ENCODE results near the gene PRR5. TPM values are rescaled to one million over a fixed set of nuclear protein-coding genes. Genes with fewer than 3 reads are reported as not detected.
A peak's percentile ranks its signal among the peaks of the same experiment; 100 is the strongest.

PRR5 gene
- total RNA-seq, 1 donor from 2014 or later: 14.0 TPM

DNA sequence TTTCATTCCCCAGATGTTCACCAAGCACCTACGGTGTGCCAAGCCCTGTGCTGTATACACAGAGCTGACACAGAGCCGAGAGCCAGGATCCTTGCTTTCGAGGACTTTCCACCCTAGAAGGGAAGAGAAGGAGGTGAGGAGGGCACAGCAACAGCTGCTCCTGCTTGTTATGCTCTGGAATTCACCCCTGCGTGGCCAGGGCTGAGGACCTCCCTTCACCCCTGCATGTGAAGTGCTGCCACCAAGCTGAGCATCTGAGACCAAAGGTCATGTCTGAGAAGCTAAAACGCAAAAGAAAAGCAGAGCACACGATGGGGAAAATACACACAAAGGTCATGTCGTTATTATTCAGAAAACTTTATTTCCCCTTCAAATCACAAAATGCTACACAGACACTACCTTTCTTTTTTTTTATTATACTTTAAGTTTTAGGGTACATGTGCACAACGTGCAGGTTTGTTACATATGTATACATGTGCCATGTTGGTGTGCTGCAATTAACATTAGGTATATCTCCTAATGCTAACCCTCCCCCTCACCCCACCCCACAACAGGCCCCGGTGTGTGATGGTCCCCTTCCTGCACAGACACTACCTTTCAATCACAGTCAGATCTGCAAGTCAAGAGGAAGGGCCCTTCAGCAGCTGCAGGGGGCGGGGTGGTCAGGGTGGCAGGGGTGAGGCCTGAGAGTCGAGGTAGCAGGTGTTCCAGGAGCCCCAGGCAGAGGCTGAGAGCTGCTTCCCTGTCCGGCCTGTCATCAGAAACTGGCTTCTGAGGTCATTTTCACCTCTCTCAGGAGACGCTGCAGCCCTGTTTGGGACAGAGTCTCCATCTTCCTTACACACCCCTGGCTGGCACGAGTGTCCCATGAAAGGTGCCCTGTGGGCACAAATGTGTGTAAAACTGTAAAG lies 40.1 kb upstream of the PRR5 start:
- H3K36me3 ChIP-seq (ENCODE audit: control insufficient read depth, insufficient read depth, low read length): no peaks in the 10 kb centered on the region
- H3K27me3 ChIP-seq (ENCODE audit: control insufficient read depth, insufficient read depth, low read length): no peaks in the 10 kb centered on the region
- no peak for FAIRE-seq
- TF ChIP-seq, protein P1, sequence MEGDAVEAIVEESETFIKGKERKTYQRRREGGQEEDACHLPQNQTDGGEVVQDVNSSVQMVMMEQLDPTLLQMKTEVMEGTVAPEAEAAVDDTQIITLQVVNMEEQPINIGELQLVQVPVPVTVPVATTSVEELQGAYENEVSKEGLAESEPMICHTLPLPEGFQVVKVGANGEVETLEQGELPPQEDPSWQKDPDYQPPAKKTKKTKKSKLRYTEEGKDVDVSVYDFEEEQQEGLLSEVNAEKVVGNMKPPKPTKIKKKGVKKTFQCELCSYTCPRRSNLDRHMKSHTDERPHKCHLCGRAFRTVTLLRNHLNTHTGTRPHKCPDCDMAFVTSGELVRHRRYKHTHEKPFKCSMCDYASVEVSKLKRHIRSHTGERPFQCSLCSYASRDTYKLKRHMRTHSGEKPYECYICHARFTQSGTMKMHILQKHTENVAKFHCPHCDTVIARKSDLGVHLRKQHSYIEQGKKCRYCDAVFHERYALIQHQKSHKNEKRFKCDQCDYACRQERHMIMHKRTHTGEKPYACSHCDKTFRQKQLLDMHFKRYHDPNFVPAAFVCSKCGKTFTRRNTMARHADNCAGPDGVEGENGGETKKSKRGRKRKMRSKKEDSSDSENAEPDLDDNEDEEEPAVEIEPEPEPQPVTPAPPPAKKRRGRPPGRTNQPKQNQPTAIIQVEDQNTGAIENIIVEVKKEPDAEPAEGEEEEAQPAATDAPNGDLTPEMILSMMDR (IDR thresholded peaks at IDR 0.05; ENCODE audit: insufficient read depth, low read length, severe bottlenecking): no peak
- H3K4me3 ChIP-seq (ENCODE audit: low read depth, low read length): no peak overlapping the region
- DNase-seq (ENCODE audit: low read depth): no peak

DNA sequence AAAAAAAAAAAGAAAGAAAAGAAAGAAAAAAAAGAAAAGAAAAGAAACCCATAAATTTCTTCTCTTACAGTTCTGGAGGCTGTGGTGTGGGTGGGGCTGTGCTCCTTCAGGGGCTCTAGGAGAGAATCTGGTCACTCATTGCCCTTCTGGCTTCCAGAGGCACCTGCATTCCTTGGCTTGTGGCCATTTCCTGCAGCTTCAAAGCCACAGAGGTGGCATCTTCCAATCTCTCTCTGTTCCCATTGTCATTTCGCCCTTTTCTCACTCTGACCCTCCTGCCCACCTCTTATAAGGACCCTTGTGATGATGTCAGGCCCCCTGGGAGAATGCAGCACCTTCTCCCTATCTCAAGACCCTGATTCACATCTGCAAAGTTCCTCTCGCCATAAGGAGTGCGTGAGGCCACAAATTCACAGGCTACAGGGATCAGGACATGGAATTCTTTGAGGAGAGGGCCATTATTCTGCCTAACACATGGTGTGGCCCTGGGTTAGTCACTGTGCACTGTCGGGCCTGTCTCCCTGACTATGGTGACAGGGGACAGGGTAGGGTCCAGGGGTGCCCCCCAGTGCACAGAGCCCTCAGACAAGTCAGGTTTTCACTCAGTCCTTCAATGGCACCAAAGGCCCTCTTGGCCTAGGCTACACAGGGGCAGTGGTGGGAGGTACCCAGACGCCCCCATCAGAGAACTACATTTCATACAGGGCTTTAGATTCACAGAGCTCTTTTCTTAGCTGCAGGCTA lies 38.6 kb upstream of the PRR5 start:
- Histone ChIP-seq H3K27me3 (ENCODE audit: control insufficient read depth, insufficient read depth, low read length) (peaks cover 7% of the 10 kb centered on the region), H3K36me3 (ENCODE audit: control insufficient read depth, insufficient read depth, low read length) (no peaks in the 10 kb centered on the region), H3K4me3 (ENCODE audit: low read depth, low read length) (no peak overlapping the region)
- FAIRE-seq: peak; percentile 18
- no peak for DNase-seq (ENCODE audit: low read depth)
- TF ChIP-seq, protein P1 (IDR thresholded peaks at IDR 0.05; ENCODE audit: insufficient read depth, low read length, severe bottlenecking): no peak

DNA sequence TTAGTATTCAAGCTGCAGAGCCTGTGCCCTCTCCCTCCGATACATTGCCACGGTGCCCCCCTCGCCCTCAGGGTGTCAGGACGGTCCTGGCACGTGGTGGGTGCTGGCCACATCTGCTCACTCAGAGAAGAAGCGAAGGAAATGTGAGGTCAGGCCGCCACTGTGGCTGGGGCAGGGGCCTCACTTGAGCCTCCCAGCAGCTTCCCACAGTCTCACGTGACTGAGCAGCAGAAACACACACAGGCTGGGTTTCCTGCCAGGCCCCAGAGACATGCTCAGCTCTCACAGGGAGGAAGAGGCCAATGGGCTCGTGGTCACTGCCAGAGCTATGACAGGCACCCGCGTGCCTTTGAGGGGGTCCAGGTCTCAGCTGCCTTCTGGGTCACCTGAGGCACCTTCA lies 37.9 kb upstream of the PRR5 start:
- Histone ChIP-seq H3K27me3 (ENCODE audit: control insufficient read depth, insufficient read depth, low read length) (peaks cover 9% of the 10 kb centered on the region), H3K4me3 (ENCODE audit: low read depth, low read length) (no peak overlapping the region), H3K36me3 (ENCODE audit: control insufficient read depth, insufficient read depth, low read length) (no peaks in the 10 kb centered on the region)
- DNase-seq (ENCODE audit: low read depth): no peak
- TF ChIP-seq, protein P1 (IDR thresholded peaks at IDR 0.05; ENCODE audit: insufficient read depth, low read length, severe bottlenecking): no peak
- FAIRE-seq: no peak

DNA sequence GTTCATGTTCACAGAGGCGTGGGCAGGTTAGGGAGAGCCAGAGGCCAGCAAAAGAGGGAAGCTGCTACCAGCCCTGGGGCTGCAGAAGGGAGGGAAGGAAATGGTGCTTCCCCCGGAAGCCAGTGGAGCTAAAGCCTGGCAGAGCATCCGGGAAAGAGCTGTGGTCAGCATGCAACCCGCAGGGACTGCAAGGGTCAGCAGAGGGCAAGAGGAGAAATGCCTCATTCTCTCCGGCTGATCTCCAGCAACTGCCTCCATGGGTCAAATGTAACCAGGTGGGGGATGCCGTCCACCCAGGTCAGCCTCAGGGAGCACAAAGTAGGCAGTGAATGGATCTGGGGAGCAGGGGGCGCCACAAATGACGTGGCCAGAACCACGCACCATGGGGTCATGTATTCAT lies 36.9 kb upstream of the PRR5 start:
- DNase-seq (ENCODE audit: low read depth): no peak
- TF ChIP-seq, protein P1 (IDR thresholded peaks at IDR 0.05; ENCODE audit: insufficient read depth, low read length, severe bottlenecking): no peak
- Histone ChIP-seq H3K27me3 (ENCODE audit: control insufficient read depth, insufficient read depth, low read length) (peaks cover 19% of the 10 kb centered on the region), H3K36me3 (ENCODE audit: control insufficient read depth, insufficient read depth, low read length) (no peaks in the 10 kb centered on the region), H3K4me3 (ENCODE audit: low read depth, low read length) (no peak overlapping the region)
- no peak for FAIRE-seq

DNA sequence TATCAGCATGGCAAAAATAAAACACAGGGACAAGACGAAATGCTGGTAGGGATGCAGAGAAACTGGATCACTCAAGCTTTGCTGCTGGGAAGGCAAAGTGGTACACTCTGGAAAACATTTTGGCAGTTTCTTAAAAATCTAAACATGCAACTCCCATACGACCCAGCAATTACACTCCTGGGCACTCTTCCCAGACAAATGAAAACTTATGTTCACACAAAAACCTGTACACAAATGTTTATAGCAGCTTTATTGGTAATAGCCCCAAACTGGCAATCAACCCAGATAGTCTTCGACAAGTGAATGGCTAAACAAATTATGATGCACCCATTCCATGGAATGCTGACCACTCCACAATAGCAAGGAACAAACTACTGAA lies 35.8 kb upstream of the PRR5 start:
- FAIRE-seq (no peak), DNase-seq (ENCODE audit: low read depth) (no peak)
- peaks cover 23% of the 10 kb centered on the region for H3K27me3 ChIP-seq (ENCODE audit: control insufficient read depth, insufficient read depth, low read length)
- no peaks in the 10 kb centered on the region for H3K36me3 ChIP-seq (ENCODE audit: control insufficient read depth, insufficient read depth, low read length)
- no peak overlapping the region for H3K4me3 ChIP-seq (ENCODE audit: low read depth, low read length)
- TF ChIP-seq, protein P1 (IDR thresholded peaks at IDR 0.05; ENCODE audit: insufficient read depth, low read length, severe bottlenecking): no peak

All from bronchial epithelial cell (primary cell).